Transverse colon (tissue), 4 donors: ENCODE data around the gene APLNR. TPM values are rescaled to one million over a fixed set of nuclear protein-coding genes. Genes with fewer than 3 reads are reported as not detected.
"Not testable (repeated sequence)": the region's sequence is repeated elsewhere in the genome, so short reads cannot be mapped to it uniquely, and the experiment has no call there.

Experiments used
- DNase-seq: peaks from one replicate; pipeline ENCODE4 v3.0.0-alpha.2; 2019
- H3K27ac ChIP-seq, 4 donors: fragments of 200-600 bp; sonication (generic); 2 replicates each; pipeline ENCODE4 v1.5.1; 2016 to 2018; ENCODE audit warnings: inconsistent platforms in 4 of 4
- H3K27me3 ChIP-seq: fragments of 200-600 bp; sonication (generic); 2 replicates; pipeline ENCODE4 v1.5.1; 2017; ENCODE audit warnings: inconsistent platforms
- H3K36me3 ChIP-seq, 4 donors: fragments of 200-600 bp; sonication (generic); 2 replicates each; pipeline ENCODE4 v1.5.1; 2017 to 2019; ENCODE audit warnings: inconsistent platforms in 4 of 4
- H3K4me1 ChIP-seq, 4 donors: fragments of 200-600 bp; sonication (generic); 2 replicates each; pipeline ENCODE4 v1.5.1; 2017 to 2020; ENCODE audit warnings: inconsistent platforms in 4 of 4
- H3K4me3 ChIP-seq, 4 donors: fragments of 200-600 bp; sonication (generic); 1 replicate in 1 of 4; 2 replicates in 3 of 4; pipeline versions ENCODE4 v1.5.1 to v1.6.1; 2017 to 2019; ENCODE audit warnings: inconsistent platforms in 4 of 4
- H3K9me3 ChIP-seq, 2 donors: fragments of 200-600 bp; sonication (generic); 2 replicates each; pipeline ENCODE4 v1.5.1; 2017 to 2019; ENCODE audit warnings: inconsistent platforms in 2 of 2
- CTCF ChIP-seq, 5 experiments: fragments of 200-600 bp in 3 of 5; fragments of 450-650 bp in 2 of 5; sonication (generic) in 3 of 5; IDR thresholded peaks; 1 replicate in 2 of 5; 2 replicates in 3 of 5; pipeline ENCODE4 v1.5.1; 2016 to 2017; ENCODE audit warnings: antibody characterized with exemption in 5 of 5, inconsistent platforms in 3 of 5, mild to moderate bottlenecking in 2 of 5, moderate library complexity in 1 of 5
- EP300 ChIP-seq: sonication (generic); formaldehyde crosslinking; IDR thresholded peaks from one replicate; pipeline ENCODE4 v1.6.1; 2017; ENCODE audit warnings: antibody characterized with exemption, low read depth
- POLR2A ChIP-seq: fragments of 450-650 bp; IDR thresholded peaks from one replicate; pipeline ENCODE4 v1.6.1; 2016; ENCODE audit warnings: antibody characterized with exemption, mild to moderate bottlenecking, moderate library complexity
- POLR2AphosphoS5 ChIP-seq, 3 donors: sonication (generic); formaldehyde crosslinking; IDR thresholded peaks; one replicate each; pipeline ENCODE4 v1.6.1; 2016; ENCODE audit warnings: antibody characterized with exemption in 3 of 3
- WGBS, 2 donors: methylation state at CpG; one replicate each; pipeline ENCODE4 v1.1.5; 2018; ENCODE audit warnings: low coverage in 1 of 2; 5-methylcytosine and 5-hydroxymethylcytosine counted together
- in situ Hi-C, 4 donors: fragments of 200-750 bp; cut with MboI; loops; one replicate each; pipeline versions ENCODE4 v1.15.0 to v1.15.1; 2017; ENCODE audit warnings: low sequenced_read_pairs in 3 of 4, low pct_ligation_motif_present in 1 of 4, low pct_unique_long_range_greater_than_20kb in 1 of 4
- intact Hi-C: fragments of 100-400 bp; cut with DNase I; formaldehyde crosslinking; loops from one replicate; pipeline ENCODE4 v1.15.1; 2023; ENCODE audit warnings: low total_unique reads
- total RNA-seq, 4 donors: library from RNA; depleted of rRNA; stranded (reverse); fragments of >200 nt; gene quantifications; one replicate each; pipeline ENCODE4 v1.1.0, GENCODE V29; 2016

Gene APLNR
- 1 to 10 TPM in 2 of 4 donors, under 1 TPM in 1, not detected in 1; 0.68 to 2.6 (median 2.1) TPM for total RNA-seq

- no peak within 1 kb of the TSS for H3K4me3 ChIP-seq
- no peaks in the 10 kb centered on the region for H3K36me3 ChIP-seq
- no peaks in the 10 kb centered on the region for H3K9me3 ChIP-seq
- TF ChIP-seq CTCF (IDR thresholded peaks at IDR 0.05) (no peak), POLR2AphosphoS5 (IDR thresholded peaks at IDR 0.05) (no peak), POLR2A (no peak), EP300 (no peak)
- 51 to 53% methylated on average over 6 of the region's 6 CpGs for WGBS, 2 donors
- in situ Hi-C loops = no loop called here
- H3K27ac ChIP-seq = no peak within 1 kb of the TSS
- peaks cover 0 to 6% (median 0%) of the 10 kb centered on the region in 4 donors for H3K4me1 ChIP-seq
- intact Hi-C loops = no loop called here
- peaks cover 11% of the 10 kb centered on the region for H3K27me3 ChIP-seq
- DNase-seq = no peak
Observed at GRCh38 chr11:57237204-57237681, at the start of gene APLNR. APLNR (minus strand) TSS chr11:57237250; CDS start chr11:57237004, 246 bp downstream.

- H3K4me3 ChIP-seq = no peak overlapping the region
- no peaks in the 10 kb centered on the region for H3K27me3 ChIP-seq
- WGBS, 2 donors = 61 to 83% methylated on average over 2 of the region's 2 CpGs
- DNase-seq = peak; percentile 40
- no peaks in the 10 kb centered on the region for H3K9me3 ChIP-seq
- H3K27ac ChIP-seq = peak overlapping the region in 3 of 4 donors; percentile 22 to 39 (median 25)
- peaks cover under 1 to 11% (median 8%) of the 10 kb centered on the region in 4 donors for H3K4me1 ChIP-seq
- H3K36me3 ChIP-seq = no peaks in the 10 kb centered on the region
- TF ChIP-seq POLR2AphosphoS5 (IDR thresholded peaks at IDR 0.05) (no peak), EP300 (no peak), CTCF (IDR thresholded peaks at IDR 0.05) (no peak), POLR2A (no peak)
- in situ Hi-C loops (no loop called here), intact Hi-C loops (no loop called here)
Observed at GRCh38 chr11:57283231-57283990, 46.4 kb upstream of the APLNR start.

GRCh38 chr11:57281546-57281945 is 44.5 kb upstream of the APLNR start:
- H3K27me3 ChIP-seq, intact Hi-C loops, H3K9me3 ChIP-seq, in situ Hi-C loops, H3K4me3 ChIP-seq, H3K27ac ChIP-seq, DNase-seq, H3K36me3 ChIP-seq: not testable (repeated sequence)
- 81 to 91% methylated on average over 6 of the region's 6 CpGs for WGBS, 2 donors
- H3K4me1 ChIP-seq = peaks cover 12 to 24% (median 17%) of the 10 kb centered on the region in 4 donors

GRCh38 chr11:57279116-57279515 is 42.1 kb upstream of the APLNR start:
- TF ChIP-seq EP300 (no peak), POLR2A (no peak), CTCF (IDR thresholded peaks at IDR 0.05) (no peak), POLR2AphosphoS5 (IDR thresholded peaks at IDR 0.05) (no peak)

More at GRCh38 chr11:57279116-57279515, 42.1 kb upstream of the APLNR start:
- intact Hi-C loops = no loop called here
- Histone ChIP-seq H3K36me3 (no peaks in the 10 kb centered on the region), H3K27me3 (no peaks in the 10 kb centered on the region), H3K27ac (no peak overlapping the region), H3K4me1 (peaks cover 12 to 23% (median 17%) of the 10 kb centered on the region in 4 donors), H3K9me3 (no peaks in the 10 kb centered on the region), H3K4me3 (no peak overlapping the region)
- WGBS, 2 donors = 85 to 95% methylated on average over 3 to 5 of the region's 5 CpGs
- DNase-seq = no peak
- in situ Hi-C loops = no loop called here
